ENCODE data around the gene DYSF.
"Not testable (repeated sequence)": the region's sequence is repeated elsewhere in the genome, so short reads cannot be mapped to it uniquely, and the experiment has no call there.

DYSF gene

GRCh38 chr2:71453404-71454220 is at the start of gene DYSF:
DYSF (plus strand) TSS chr2:71453561.
- DNase-seq (ENCODE audit: low spot score): no peak

GRCh38 chr2:71409611-71410010 is 43.8 kb upstream of the DYSF start:
- DNase-seq (ENCODE audit: low spot score): no peak

GRCh38 chr2:71410696-71411095 is 42.7 kb upstream of the DYSF start:
- no peak for DNase-seq (ENCODE audit: low spot score)

DNA sequence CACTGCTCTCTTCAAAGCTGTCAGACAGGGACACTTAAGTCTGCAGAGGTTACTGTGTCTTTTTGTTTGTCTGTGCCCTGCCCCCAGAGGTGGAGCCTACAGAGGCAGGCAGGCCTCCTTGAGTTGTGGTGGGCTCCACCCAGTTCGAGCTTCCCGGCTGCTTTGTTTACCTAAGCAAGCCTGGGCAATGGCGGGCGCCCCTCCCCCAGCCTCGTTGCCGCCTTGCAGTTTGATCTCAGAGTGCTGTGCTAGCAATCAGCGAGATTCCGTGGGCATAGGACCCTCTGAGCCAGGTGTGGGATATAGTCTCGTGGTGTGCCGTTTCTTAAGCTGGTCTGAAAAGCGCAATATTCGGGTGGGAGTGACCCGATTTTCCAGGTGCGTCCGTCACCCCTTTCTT is 36.5 kb upstream of the DYSF start:
- DNase-seq (ENCODE audit: low spot score): peak; percentile 41

GRCh38 chr2:71417300-71418202 is 35.8 kb upstream of the DYSF start:
- DNase-seq (ENCODE audit: low spot score): peak; percentile 2

- DNase-seq (ENCODE audit: low spot score): no peak
Observed at GRCh38 chr2:71419145-71419544, 34.2 kb upstream of the DYSF start.

GRCh38 chr2:71419976-71420375 is 33.4 kb upstream of the DYSF start:
- no peak for DNase-seq (ENCODE audit: low spot score)

GRCh38 chr2:71422786-71423185 is 30.6 kb upstream of the DYSF start:
- DNase-seq (ENCODE audit: low spot score): no peak

- no peak for DNase-seq (ENCODE audit: low spot score)
Observed at GRCh38 chr2:71423817-71424420, 29.4 kb upstream of the DYSF start.

DNA sequence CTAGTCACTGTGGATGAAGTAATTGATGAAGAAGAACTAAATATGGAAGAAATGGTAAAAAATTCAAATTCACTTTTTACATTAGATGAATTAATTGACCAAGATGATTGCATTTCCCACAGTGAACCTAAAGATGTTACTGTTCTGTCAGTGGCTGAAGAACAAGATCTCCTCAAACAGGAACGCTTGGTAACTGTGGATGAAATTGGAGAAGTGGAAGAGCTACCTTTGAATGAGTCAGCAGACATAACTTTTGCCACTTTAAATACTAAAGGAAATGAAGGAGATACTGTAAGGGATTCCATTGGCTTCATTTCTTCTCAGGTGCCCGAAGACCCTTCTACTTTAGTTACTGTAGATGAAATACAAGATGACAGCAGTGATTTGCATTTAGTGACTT is 26.6 kb upstream of the DYSF start:
- DNase-seq (ENCODE audit: low spot score): no peak

- no peak for DNase-seq (ENCODE audit: low spot score)
Observed at GRCh38 chr2:71428472-71429383, 24.6 kb upstream of the DYSF start.

GRCh38 chr2:71445142-71445541 is 8.2 kb upstream of the DYSF start:
- DNase-seq (ENCODE audit: low spot score): not testable (repeated sequence)

DNA sequence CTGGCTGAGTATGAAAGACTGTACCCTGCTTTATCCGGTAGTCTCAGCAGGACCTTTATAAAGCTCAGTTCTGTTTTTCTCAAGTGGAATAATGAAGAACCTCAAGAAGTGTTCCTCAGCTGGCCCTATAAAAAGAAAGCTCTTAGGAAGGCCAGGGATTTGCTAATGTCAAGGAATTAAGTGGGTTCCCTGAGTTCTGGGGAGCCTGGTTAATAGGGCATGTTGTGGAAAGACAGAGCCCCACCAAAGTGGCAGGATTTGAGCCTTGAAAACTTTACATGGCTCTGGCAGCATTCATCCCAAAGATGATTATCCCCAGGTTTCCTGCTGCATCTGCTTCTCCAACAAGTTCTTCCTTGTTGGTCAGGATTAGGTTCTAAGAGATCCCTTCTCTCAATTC is 6.9 kb upstream of the DYSF start:
- DNase-seq (ENCODE audit: low spot score): no peak

DNA sequence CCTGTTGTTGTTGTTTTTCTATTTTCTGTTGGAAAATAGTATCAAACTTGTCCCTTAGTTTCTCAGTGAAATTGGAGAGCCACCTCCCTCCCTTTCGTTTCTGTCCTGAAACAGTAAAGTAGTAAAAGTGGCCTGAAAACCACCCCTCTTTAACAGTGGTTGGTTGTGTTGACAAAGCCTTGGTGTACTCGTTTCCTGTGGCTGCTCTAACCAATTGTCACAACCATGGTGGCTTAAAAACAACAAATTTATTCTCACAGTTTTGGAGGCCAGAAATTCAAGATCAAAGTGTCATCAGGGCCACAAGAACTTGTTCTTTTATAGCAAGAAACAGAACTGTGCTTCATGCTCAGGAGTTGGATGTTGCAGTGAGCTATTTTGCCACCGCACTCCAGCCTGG is 4.0 kb upstream of the DYSF start:
- DNase-seq (ENCODE audit: low spot score): no peak

DNA sequence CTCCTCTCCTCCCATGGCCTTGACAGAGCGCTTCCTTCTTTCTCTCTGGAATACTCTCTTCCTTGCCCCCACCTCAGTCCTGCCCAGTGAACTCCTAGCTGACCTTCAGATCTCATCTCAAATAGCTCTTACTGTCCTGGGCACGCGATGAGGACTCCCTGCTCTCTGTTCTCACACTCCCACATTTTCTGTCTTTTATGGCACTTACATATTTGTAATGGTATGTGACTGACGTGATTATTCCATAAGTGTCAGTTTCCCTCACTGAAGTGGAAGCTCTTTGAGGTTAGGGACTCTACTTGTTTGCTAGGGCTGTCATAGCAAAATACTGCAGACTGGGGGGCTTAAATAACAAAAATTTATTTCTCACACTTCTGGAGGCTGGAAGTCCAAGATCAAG is 1.7 kb upstream of the DYSF start:
- no peak for DNase-seq (ENCODE audit: low spot score)

- DNase-seq (ENCODE audit: low spot score): no peak
Observed at GRCh38 chr2:71452565-71452964, 796 bp upstream of the DYSF start.

DNA sequence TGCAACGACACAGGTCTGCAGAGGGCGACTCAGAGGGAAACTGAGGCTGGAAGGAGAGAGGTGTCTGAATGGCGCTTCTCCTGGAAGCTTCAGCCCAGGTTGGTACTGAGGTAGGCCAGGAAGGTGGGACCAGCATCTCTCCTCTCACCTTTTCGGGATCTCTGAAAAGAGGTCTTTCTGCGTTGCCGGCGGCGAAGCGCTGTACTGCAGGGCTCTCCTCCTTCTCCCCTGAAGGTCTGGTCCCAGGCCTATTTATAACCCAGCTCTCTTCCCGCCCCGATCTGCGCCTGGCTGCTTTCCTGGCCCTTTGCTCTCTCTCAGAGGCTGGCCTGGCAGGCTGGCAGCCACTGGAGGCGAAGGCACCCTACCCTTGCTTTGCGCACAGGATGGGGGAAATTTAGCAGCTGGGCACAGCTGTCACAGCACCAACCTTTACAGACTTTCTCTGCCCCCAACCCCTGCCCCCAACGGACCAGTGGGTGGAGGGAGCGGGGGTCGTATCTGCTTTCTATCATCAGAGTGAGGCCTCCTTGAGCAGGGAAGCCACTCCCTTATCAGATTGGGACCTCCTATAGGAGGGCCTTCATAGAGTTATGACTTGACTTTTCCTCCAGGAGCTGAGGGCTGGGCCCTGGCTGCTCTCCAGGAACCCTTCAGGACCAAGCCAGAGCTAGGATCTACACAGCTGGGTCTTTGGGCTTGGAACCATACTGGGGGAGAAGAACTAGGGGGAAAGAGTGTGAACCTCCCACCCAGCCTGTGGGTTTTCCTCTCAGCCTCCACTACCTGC is 1.1 kb downstream of the DYSF start:
- no peak for DNase-seq (ENCODE audit: low spot score)

GRCh38 chr2:71455011-71455740 is 1.8 kb downstream of the DYSF start:
- no peak for DNase-seq (ENCODE audit: low spot score)

DNA sequence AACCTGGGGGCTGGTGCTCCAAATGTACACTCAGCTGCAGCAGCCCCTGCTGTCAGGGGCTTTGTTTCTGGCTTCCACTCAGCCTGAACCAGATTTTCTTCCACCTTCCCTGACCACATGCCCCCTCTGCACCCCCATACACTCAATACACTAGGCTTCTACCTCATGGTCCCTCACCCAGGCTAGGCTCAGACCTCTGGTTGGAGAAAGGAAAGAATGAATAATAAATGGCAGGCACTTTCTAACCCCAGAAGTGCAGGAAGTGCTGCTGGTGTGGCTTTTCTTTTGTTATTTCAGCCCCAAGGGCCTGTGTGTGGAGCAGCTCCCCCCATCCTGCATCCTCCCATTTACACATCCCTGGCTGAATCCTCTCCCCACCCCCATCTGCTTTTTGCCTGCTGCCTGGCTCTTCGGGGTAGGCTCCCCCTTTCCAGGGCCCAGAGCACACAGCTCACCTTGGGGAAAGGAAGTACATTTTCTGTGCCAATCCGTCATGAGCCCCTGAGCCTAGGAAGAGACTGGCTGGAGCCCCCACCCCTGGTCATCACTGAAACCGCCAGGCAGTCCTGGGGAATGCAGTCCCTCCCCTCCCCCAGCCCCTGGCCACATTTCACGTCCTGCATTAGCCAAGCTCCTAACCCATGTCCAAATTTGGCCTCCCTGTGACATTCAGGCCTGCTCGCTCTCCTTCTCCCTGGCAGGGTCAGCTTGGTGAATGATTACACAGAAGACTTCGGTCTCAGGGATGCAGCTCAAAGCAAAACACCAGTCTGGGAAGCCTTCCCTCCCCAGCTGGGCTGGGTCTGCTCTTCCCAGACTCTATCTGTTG is 2.6 kb downstream of the DYSF start:
- no peak for DNase-seq (ENCODE audit: low spot score)
